SH-SY5Y (cell line): ENCODE data around the gene KCNAB1.

Experiments
- GATA2 ChIP-seq: IDR thresholded peaks from 2 replicates; pipeline ENCODE4 v1.6.1; 2011; ENCODE audit warnings: mild to moderate bottlenecking, low read depth, low read length
- GATA3 ChIP-seq: IDR thresholded peaks from 2 replicates; pipeline ENCODE4 v1.6.1; 2011; ENCODE audit warnings: low read depth, mild to moderate bottlenecking, low read length, moderate library complexity

KCNAB1 gene

GRCh38 chr3:156120528-156121251 is at the start of gene KCNAB1:
TSS of gene KCNAB1 (plus strand) at chr3:156120578.
- no peak for TF ChIP-seq GATA3
- TF ChIP-seq GATA2: no peak

DNA sequence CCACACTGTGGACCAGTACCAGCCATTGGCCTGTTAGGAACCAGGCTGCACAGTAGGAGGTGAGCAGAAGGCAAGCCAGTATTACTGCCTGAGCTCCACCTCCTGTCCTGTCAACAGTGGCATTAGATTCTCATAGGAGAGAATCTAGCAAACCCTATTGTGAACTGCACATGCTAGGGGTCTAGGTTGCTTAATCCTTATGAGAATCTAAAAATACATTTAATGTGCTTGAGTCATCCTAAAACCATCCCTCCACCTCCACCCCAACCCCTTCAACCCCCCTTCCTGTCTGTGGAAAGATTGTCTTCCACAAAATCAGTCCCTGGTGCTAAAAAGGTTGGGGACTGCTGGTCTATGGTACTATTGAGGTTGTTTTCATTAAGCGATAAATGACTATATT is 49.3 kb upstream of the KCNAB1 start:
- TF ChIP-seq GATA2: no peak

DNA sequence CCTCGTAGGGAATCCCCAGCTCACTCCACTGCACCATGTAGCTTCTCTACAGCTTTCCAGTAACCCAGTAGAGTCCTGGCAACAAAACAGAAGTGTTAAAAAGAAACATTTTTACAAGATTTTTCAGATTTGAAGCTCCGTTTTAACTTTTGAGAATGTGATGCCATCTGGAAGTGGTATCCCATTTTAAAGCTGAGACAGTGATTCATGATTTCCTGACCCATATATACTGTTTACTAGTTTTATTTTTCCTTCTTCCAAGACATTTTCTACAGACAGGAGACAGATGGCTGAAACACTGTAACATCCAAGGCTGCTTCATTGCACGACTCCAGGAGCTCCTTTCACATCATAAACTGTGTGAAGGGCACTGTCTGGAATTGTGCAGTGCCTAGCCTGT is 30.3 kb upstream of the KCNAB1 start:
- TF ChIP-seq GATA3 (no peak), GATA2 (no peak)

DNA sequence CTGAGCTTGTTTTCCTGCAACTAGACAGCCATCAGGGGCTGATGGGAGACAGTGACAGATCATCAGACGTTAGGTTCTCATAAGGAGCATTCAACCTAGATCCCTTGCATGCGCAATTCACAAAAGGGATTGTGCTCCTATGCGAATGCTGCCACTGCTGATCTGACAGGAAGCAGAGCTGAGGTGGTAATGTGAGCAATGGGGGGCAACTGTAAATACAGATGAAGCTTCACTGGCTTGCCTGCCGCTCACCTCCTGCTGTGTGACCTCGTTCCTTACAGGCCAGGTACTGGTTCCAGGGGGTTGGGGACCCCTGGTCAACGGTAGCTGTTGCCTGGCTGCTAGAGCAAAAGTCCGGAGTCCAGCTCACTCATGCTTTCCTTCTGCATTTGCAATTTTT is 26.4 kb upstream of the KCNAB1 start:
- TF ChIP-seq GATA3 (no peak), GATA2 (no peak)

GRCh38 chr3:156094391-156094790 is 26.0 kb upstream of the KCNAB1 start:
- no peak for TF ChIP-seq GATA2
- no peak for TF ChIP-seq GATA3

GRCh38 chr3:156098437-156099035 is 21.8 kb upstream of the KCNAB1 start:
- TF ChIP-seq GATA2 (no peak), GATA3 (no peak)

DNA sequence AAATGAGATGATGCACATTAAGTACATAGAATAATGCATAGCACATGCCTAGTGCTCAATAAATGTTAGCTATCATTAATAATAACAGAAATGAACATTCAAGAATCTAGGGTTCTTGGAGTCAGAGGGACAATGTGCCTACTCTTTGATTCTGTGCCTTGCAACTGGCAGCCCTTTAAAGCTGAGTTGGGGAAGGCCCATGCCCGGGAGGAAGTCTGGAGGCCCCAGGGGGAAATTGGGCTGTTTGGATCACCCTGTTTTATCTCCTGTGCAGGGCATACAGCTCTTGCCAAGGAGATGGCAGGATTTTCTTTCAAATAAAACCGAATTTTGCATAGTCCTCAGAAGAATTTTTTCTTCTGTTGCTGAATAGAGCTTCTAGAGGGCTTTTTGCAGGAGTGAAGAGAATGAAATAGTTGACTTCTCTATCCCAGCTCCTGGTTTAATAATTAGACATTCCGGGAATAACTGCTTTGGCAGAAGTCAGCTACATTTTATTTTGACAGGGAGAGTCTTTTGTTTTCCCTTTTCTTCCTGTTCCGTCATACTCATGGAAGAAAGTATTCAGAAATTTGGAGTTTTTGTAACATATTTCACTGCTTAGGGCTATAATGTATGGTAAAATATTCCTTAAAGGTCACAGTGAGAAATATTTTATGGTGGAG is 18.0 kb upstream of the KCNAB1 start:
- TF ChIP-seq GATA2: no peak
- no peak for TF ChIP-seq GATA3

DNA sequence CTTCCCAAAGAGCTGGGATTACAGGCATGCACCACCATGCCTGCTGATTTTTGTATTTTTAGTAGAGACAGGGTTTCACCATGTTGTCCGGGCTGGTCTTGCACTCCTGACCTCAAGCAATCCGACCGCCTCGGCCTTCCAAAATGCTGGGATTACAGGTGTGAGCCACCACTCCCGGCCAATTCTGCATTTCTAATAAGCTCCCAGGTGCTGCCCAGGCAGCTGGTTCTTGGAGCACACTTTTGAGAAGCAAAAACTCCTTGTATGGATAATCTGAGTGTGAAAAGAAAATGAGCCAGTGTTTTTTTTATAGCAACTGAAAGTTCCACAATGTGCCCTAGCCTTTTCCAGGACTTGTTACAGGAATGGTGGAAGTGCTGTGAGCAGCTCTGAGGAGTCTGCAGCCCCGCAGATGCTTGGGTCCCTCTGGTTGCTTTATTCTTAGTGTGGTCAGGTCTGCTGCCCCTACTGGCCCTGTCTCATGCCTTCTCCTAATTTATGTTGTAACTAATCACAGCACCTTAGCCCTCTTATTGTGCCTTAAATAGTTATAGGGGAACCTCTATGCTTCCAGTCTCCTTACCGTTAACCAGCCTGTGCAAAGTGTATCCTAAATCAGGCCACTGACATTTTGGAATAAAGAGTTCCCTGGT is 13.5 kb upstream of the KCNAB1 start:
- TF ChIP-seq GATA3 (no peak), GATA2 (no peak)

- no peak for TF ChIP-seq GATA2
- TF ChIP-seq GATA3: no peak
Measured at GRCh38 chr3:156107504-156107903, 12.9 kb upstream of the KCNAB1 start.

- TF ChIP-seq GATA3 (no peak), GATA2 (no peak)
Measured at GRCh38 chr3:156108616-156109015, 11.8 kb upstream of the KCNAB1 start.

DNA sequence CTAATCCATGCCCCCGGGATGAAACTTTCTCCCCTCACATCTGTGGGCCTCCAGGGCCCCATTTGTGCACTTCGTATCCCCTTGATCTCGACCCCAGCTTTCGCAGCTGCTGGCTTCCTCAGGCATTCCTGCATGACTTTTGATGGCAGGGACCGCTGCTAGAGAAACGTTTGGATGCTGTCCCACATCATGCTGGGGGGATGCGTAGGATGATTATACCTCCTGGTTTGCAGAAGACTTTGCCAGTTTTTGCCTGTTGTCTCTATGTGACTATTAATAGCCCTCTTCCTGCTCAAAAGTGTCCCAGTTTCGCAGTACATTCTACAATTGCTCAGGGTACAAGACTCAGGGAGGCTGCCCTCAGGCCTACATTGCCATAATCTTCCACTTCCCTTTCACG is 10.4 kb upstream of the KCNAB1 start:
- TF ChIP-seq GATA2 (no peak), GATA3 (no peak)

- no peak for TF ChIP-seq GATA3
- TF ChIP-seq GATA2: no peak
Measured at GRCh38 chr3:156126467-156126866, 6.1 kb downstream of the KCNAB1 start.

DNA sequence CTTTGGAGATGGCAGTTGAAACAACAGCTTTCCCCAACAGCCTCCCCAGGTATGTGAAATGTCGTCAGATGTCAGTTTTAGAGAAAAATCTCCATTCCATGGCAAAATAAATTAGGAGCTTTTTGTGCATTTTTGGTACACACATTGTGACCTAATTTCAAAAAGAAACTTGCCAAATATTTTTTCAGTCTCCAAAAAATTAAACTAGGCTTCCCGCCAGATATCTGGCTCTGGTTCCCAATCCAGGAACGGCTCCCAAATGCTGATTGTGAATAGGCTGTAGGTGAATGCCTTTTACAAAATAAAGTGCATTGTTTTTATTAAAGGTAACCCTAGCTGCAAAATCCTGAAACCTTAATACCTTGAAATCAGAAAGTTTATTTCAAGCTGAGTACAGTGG is 10.9 kb downstream of the KCNAB1 start:
- no peak for TF ChIP-seq GATA3
- TF ChIP-seq GATA2: no peak

DNA sequence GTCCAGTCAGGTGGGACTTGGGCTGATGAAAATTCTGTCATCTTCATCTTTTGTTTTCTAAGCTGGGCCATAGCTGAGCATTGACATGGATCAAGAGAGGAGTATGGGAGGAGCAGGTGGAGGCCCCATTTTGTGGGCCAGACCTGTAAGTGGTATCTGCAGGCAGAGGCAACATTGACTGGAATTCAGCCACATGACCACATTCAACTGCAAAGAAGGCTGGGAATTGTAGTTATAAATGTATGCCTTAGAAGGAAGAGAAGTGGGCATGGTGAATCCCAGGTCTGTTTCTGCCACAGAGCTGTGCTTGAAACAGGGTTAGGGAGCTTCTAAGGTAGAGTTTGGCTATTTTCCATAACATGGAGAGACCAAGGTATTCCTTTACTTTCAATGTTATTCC is 11.4 kb downstream of the KCNAB1 start:
- no peak for TF ChIP-seq GATA2
- no peak for TF ChIP-seq GATA3

DNA sequence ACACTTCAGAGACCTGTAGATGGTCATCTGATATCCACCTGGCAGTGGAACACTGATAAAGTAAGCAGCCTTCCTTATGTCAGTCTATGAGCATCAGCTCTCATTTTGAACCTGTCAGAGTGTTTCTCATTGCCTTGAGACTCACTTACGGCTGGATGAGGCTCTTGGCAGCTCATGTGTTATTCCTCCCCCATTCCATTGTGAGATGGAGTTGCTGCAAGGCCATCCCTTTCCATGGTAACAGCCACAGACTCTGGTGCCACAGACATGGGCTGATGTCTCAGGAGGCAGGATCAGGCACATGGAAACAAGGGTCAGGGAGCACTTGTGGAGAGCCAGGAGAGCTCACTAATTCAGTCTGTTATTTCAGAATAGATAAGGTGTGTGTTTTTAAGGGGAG is 11.9 kb downstream of the KCNAB1 start:
- TF ChIP-seq GATA2: no peak
- TF ChIP-seq GATA3: no peak

GRCh38 chr3:156133076-156133475 is 12.7 kb downstream of the KCNAB1 start:
- TF ChIP-seq GATA3 (no peak), GATA2 (no peak)
